GM12874 (cell line): ENCODE results near the gene MAP3K4.

ENCODE experiments used
- CTCF ChIP-seq: IDR thresholded peaks from 2 replicates; pipeline ENCODE4 v1.5.1; 2011; ENCODE audit warnings: low read depth, mild to moderate bottlenecking, control low read depth, low read length, moderate library complexity; ENCODE audit not compliant: insufficient read depth

Gene MAP3K4

GRCh38 chr6:160973311-160974250 lies 18.0 kb upstream of the MAP3K4 start:
- no peak for TF ChIP-seq CTCF

- no peak for TF ChIP-seq CTCF
Observed at GRCh38 chr6:160974304-160974771, 17.2 kb upstream of the MAP3K4 start.

- TF ChIP-seq CTCF, result no peak
Observed at GRCh38 chr6:160975162-160975561, 16.4 kb upstream of the MAP3K4 start.

GRCh38 chr6:160978141-160978901 lies 13.2 kb upstream of the MAP3K4 start:
- TF ChIP-seq CTCF, result no peak

GRCh38 chr6:160979061-160979708 lies 12.4 kb upstream of the MAP3K4 start:
- TF ChIP-seq CTCF, result no peak

- TF ChIP-seq CTCF, result no peak
Observed at GRCh38 chr6:160986851-160987250, 4.7 kb upstream of the MAP3K4 start.

- TF ChIP-seq CTCF, result no peak
Observed at GRCh38 chr6:160987265-160987664, 4.3 kb upstream of the MAP3K4 start.
